ENCODE measurements around the gene OXA1L. TPM values are rescaled to one million over a fixed set of nuclear protein-coding genes. Genes with fewer than 3 reads are reported as not detected.

The OXA1L gene
- total RNA-seq, 1 experiment from 2014 or later = 138 TPM

DNA sequence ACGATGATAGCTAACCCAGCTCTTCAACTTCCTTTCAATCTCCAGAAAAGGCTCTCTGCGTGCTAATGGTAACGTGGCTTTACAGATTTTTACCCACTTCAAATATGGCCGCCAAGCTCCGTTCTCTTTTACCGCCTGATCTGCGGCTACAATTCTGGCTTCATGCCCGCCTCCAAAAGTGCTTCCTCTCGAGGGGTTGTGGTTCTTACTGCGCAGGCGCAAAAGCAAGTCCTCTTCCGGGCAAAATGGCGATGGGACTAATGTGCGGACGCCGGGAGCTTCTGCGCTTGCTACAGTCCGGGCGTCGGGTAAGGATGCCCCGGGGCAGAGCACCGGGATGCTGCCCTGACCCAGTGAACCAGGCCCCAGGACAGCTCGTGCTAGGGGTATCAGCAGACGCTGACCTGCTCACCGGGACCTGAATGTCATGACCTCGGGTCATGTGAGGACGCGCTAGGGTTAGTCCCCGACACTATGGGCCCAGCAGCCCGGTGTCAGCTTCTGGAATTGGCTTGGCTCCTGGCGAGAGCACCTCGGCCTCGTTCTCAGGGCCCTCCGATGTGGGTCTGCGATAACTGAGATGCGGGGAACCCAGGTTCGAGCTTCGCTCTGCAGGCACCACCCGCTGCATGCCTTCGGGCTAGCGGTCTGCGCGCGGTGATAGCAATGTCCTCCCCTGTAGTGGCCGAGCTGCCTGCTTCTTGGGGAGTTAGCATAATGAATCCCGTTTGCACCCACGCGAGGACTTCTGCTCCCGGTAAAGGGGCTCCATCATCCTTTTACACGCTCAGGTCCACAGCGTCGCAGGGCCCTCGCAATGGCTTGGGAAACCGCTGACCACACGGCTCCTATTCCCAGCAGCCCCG is at the start of gene OXA1L (continued):
- TF ChIP-seq, protein P1, sequence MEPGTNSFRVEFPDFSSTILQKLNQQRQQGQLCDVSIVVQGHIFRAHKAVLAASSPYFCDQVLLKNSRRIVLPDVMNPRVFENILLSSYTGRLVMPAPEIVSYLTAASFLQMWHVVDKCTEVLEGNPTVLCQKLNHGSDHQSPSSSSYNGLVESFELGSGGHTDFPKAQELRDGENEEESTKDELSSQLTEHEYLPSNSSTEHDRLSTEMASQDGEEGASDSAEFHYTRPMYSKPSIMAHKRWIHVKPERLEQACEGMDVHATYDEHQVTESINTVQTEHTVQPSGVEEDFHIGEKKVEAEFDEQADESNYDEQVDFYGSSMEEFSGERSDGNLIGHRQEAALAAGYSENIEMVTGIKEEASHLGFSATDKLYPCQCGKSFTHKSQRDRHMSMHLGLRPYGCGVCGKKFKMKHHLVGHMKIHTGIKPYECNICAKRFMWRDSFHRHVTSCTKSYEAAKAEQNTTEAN (CRISPR knock-in tag; IDR thresholded peaks at IDR 0.05) = peak; percentile 84; the same call in 1 of the 2 replicates
- TF ChIP-seq TP53 (CRISPR knock-in tag; IDR thresholded peaks at IDR 0.05) (no peak), ELF4 (CRISPR knock-in tag; IDR thresholded peaks at IDR 0.05; ENCODE audit: low read depth) (no peak), NFYB (CRISPR knock-in tag; conservative IDR thresholded peaks at IDR 0.05; ENCODE audit: low read depth) (no peak), TEAD4 (CRISPR knock-in tag; IDR thresholded peaks at IDR 0.05) (peak; percentile 22; the same call in 1 of the 2 replicates), ZNF121 (CRISPR knock-in tag; IDR thresholded peaks at IDR 0.05) (no peak), ETV6 (CRISPR knock-in tag; IDR thresholded peaks at IDR 0.05) (peak; percentile 56; the same call in 1 of the 2 replicates), ESRRA (CRISPR knock-in tag; IDR thresholded peaks at IDR 0.05; ENCODE audit: borderline replicate concordance) (peak; percentile 56; the same call in 1 of the 2 replicates), JAZF1 (CRISPR knock-in tag; IDR thresholded peaks at IDR 0.05) (no peak), NFE2L1 (CRISPR knock-in tag; IDR thresholded peaks at IDR 0.05) (peak; percentile 81), EMX1 (CRISPR knock-in tag; IDR thresholded peaks at IDR 0.05) (no peak), SMAD3 (CRISPR knock-in tag; IDR thresholded peaks at IDR 0.05; ENCODE audit: borderline replicate concordance) (no peak), SMAD4 (CRISPR knock-in tag; IDR thresholded peaks at IDR 0.05) (no peak), ZNF138 (CRISPR knock-in tag; conservative IDR thresholded peaks at IDR 0.05) (no peak), IRF2 (CRISPR knock-in tag; IDR thresholded peaks at IDR 0.05; ENCODE audit: borderline replicate concordance, low read depth) (no peak), TEAD1 (CRISPR knock-in tag; IDR thresholded peaks at IDR 0.05) (0 out of 2 replicates have a peak, but pooled peaks have one; percentile 36), KAT7 (CRISPR knock-in tag; IDR thresholded peaks at IDR 0.05; ENCODE audit: borderline replicate concordance) (no peak), ZNF671 (CRISPR knock-in tag; IDR thresholded peaks at IDR 0.05) (no peak), GRHL2 (CRISPR knock-in tag; IDR thresholded peaks at IDR 0.05; ENCODE audit: insufficient replicate concordance, severe bottlenecking) (no peak), SP1 (CRISPR knock-in tag; conservative IDR thresholded peaks at IDR 0.05) (peak; percentile 66), PRRX2 (CRISPR knock-in tag; IDR thresholded peaks at IDR 0.05) (no peak)
- TF ChIP-seq, protein P2, sequence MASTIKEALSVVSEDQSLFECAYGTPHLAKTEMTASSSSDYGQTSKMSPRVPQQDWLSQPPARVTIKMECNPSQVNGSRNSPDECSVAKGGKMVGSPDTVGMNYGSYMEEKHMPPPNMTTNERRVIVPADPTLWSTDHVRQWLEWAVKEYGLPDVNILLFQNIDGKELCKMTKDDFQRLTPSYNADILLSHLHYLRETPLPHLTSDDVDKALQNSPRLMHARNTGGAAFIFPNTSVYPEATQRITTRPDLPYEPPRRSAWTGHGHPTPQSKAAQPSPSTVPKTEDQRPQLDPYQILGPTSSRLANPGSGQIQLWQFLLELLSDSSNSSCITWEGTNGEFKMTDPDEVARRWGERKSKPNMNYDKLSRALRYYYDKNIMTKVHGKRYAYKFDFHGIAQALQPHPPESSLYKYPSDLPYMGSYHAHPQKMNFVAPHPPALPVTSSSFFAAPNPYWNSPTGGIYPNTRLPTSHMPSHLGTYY (CRISPR knock-in tag; IDR thresholded peaks at IDR 0.05) = no peak
- TF ChIP-seq, protein P3, sequence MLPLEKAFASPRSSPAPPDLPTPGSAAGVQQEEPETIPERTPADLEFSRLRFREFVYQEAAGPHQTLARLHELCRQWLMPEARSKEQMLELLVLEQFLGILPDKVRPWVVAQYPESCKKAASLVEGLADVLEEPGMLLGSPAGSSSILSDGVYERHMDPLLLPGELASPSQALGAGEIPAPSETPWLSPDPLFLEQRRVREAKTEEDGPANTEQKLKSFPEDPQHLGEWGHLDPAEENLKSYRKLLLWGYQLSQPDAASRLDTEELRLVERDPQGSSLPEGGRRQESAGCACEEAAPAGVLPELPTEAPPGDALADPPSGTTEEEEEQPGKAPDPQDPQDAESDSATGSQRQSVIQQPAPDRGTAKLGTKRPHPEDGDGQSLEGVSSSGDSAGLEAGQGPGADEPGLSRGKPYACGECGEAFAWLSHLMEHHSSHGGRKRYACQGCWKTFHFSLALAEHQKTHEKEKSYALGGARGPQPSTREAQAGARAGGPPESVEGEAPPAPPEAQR (CRISPR knock-in tag; IDR thresholded peaks at IDR 0.05) = no peak
- TF ChIP-seq, protein P4, sequence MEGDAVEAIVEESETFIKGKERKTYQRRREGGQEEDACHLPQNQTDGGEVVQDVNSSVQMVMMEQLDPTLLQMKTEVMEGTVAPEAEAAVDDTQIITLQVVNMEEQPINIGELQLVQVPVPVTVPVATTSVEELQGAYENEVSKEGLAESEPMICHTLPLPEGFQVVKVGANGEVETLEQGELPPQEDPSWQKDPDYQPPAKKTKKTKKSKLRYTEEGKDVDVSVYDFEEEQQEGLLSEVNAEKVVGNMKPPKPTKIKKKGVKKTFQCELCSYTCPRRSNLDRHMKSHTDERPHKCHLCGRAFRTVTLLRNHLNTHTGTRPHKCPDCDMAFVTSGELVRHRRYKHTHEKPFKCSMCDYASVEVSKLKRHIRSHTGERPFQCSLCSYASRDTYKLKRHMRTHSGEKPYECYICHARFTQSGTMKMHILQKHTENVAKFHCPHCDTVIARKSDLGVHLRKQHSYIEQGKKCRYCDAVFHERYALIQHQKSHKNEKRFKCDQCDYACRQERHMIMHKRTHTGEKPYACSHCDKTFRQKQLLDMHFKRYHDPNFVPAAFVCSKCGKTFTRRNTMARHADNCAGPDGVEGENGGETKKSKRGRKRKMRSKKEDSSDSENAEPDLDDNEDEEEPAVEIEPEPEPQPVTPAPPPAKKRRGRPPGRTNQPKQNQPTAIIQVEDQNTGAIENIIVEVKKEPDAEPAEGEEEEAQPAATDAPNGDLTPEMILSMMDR (IDR thresholded peaks at IDR 0.05) = no peak
- TF ChIP-seq, protein P5, sequence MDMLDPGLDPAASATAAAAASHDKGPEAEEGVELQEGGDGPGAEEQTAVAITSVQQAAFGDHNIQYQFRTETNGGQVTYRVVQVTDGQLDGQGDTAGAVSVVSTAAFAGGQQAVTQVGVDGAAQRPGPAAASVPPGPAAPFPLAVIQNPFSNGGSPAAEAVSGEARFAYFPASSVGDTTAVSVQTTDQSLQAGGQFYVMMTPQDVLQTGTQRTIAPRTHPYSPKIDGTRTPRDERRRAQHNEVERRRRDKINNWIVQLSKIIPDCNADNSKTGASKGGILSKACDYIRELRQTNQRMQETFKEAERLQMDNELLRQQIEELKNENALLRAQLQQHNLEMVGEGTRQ (CRISPR knock-in tag; IDR thresholded peaks at IDR 0.05) = peak; percentile 44
- TF ChIP-seq, protein P6, sequence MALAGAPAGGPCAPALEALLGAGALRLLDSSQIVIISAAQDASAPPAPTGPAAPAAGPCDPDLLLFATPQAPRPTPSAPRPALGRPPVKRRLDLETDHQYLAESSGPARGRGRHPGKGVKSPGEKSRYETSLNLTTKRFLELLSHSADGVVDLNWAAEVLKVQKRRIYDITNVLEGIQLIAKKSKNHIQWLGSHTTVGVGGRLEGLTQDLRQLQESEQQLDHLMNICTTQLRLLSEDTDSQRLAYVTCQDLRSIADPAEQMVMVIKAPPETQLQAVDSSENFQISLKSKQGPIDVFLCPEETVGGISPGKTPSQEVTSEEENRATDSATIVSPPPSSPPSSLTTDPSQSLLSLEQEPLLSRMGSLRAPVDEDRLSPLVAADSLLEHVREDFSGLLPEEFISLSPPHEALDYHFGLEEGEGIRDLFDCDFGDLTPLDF (CRISPR knock-in tag; IDR thresholded peaks at IDR 0.05) = 0 out of 2 replicates have a peak, but pooled peaks have one; percentile 7
- TF ChIP-seq, protein P7, sequence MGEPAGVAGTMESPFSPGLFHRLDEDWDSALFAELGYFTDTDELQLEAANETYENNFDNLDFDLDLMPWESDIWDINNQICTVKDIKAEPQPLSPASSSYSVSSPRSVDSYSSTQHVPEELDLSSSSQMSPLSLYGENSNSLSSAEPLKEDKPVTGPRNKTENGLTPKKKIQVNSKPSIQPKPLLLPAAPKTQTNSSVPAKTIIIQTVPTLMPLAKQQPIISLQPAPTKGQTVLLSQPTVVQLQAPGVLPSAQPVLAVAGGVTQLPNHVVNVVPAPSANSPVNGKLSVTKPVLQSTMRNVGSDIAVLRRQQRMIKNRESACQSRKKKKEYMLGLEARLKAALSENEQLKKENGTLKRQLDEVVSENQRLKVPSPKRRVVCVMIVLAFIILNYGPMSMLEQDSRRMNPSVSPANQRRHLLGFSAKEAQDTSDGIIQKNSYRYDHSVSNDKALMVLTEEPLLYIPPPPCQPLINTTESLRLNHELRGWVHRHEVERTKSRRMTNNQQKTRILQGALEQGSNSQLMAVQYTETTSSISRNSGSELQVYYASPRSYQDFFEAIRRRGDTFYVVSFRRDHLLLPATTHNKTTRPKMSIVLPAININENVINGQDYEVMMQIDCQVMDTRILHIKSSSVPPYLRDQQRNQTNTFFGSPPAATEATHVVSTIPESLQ (CRISPR knock-in tag; IDR thresholded peaks at IDR 0.05) = no peak
- TF ChIP-seq, protein P8, sequence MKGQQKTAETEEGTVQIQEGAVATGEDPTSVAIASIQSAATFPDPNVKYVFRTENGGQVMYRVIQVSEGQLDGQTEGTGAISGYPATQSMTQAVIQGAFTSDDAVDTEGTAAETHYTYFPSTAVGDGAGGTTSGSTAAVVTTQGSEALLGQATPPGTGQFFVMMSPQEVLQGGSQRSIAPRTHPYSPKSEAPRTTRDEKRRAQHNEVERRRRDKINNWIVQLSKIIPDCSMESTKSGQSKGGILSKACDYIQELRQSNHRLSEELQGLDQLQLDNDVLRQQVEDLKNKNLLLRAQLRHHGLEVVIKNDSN (CRISPR knock-in tag; IDR thresholded peaks at IDR 0.05) = peak; percentile 61

Data from WTC11 (cell line).